H1 (cell line): ENCODE measurements around the gene ELAPOR1. TPM values are rescaled to one million over a fixed set of nuclear protein-coding genes. Genes with fewer than 3 reads are reported as not detected.

Experiments used
- BACH1 ChIP-seq: IDR thresholded peaks from 2 replicates; pipeline ENCODE4 v1.6.1; 2012; ENCODE audit warnings: low read length, improper control_type of control experiment
- YY1 ChIP-seq: IDR thresholded peaks from 2 replicates; pipeline ENCODE4 v1.6.1; 2011; ENCODE audit warnings: low read depth, mild to moderate bottlenecking, low read length
- polyA plus RNA-seq, 7 experiments: library from polyadenylated mRNA; depleted of rRNA in 3 of 7; stranded (reverse) in 5 of 7; unstranded in 2 of 7; fragments of >200 nt in 5 of 7; fragments of 200-250 nt in 2 of 7; gene quantifications; 1 replicate in 5 of 7; 2 replicates in 1 of 7; 4 replicates in 1 of 7; pipeline versions ENCODE4 v1.2.1 to v1.2.3, GENCODE V29; 2011 to 2013; ENCODE audit warnings: missing spikeins in 2 of 7, mixed read lengths in 2 of 7
- total RNA-seq: library from RNA; stranded (reverse); fragmentation: NEBNext Ultra II Directional; extraction: Animal tissue kit (Norgen Biotek cat#: 25700); gene quantifications from 2 replicates; pipeline ENCODE4 v1.2.1, GENCODE V29; 2021
- TF ChIP-seq, protein P1 (sequence below): IDR thresholded peaks from 2 replicates; pipeline ENCODE4 v1.6.1; 2012; ENCODE audit warnings: inconsistent platforms

ELAPOR1 gene
- total and polyA plus RNA-seq, 2 of the 8 experiments (the other 6 are each of a cell fraction or from before 2014, with no cell fraction given): 1.2 to 2.5 TPM

DNA sequence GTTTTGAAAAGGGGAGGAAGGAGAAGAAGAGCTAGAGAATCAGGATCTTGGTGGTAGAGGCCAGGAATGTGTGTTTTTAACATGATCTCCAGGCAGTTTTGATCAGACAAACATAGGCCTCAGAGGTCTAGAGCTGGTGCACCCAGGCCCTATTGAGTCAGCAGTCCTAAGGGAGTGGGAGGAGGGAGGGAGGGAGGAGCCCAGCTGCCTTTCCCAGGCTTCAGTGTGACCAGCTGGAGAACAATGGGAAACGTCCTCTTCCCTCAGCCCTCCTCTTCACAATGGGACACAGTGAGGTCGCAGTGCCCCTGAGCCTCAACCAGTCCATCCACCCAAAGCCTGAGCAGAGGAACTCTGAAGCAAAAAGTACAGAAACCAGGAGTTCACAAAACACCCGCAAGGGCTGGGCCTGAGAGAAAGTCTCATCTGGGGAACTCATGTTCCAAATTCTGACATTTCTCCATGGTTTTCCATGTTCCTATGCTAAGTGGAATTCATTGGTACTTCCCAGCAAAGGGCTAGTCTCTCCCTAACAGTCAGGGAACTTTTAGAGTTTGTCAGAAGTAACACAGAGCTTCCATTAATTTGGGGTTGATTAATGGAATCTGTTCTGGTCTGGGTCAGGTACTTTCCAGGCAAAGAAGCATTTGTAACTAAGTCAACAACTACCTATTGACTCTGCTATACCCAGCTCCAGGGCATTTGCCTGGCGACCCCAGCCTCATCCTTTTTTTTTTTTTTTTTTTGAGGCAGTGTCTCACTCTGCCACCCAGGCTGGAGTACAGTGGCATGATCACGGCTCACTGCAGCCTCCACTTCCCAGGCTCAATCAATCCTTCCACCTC lies 37.5 kb downstream of the ELAPOR1 start (continued):
- TF ChIP-seq, protein P1, sequence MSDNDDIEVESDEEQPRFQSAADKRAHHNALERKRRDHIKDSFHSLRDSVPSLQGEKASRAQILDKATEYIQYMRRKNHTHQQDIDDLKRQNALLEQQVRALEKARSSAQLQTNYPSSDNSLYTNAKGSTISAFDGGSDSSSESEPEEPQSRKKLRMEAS: no peak
- TF ChIP-seq YY1 (no peak), BACH1 (no peak)
